Measurements from ENCODE around the gene OTUB2. TPM values are rescaled to one million over a fixed set of nuclear protein-coding genes. Genes with fewer than 3 reads are reported as not detected.

Gene OTUB2
- polyA plus RNA-seq, 1 experiment = 1.1 TPM

DNA sequence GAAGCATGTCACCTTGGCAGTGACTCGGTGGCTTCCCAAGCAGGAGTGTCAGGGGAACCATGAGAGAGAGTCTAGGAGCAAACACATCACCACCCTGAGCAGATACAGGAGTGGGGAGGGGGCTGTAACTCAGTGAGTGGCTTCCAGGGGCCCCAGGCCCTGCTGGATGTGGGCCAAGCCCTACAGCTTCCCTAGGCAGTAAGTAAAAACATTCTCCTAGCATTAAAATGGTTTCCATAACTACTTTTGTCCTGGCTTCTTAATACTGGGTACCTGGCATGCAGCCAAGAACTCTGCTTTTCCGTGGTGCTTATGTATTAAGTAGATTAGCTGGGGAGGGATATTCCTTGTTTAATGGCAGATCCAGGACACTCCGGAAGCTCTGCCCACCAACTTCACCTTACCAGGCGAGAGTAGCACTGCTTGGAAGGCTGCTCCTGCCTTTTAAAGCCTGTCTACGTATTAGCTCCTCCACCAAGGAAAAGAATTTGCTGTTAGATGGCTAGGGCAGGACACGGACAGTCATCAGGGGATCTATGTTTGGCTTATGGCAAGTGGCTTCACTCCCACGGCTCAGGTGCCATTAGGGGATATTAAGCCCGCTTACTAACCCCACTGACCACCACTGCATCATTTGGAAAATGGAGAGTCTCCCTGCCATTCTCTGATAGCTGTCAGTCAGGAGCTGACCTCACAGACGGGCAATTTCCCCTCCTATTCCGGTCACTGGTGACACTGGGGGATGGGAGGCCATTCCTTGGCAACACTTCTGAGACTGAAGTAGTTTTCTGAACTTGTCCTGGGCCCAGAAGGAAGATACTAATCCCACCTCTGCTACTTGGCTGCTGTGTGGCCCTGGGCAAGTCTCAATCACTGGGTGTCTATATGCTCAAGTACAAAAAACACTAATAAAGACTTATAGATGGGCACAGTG lies 22.8 kb downstream of the OTUB2 start:
- ChIA-PET POLR2A (no interaction called here), CTCF (interaction anchor here (1.2 to 8.5 kb wide), 7 partner anchors 13 to 93 kb away, joined by 4 to 51 read pairs (median 9); partner anchors contain the start of gene IFI27L2)
- H3K4me3 ChIP-seq (ENCODE audit: low read depth, low read length) = no peak overlapping the region
- H3K27me3 ChIP-seq (ENCODE audit: control insufficient read depth, insufficient read depth, low read length) = no peaks in the 10 kb centered on the region
- DNase-seq (ENCODE audit: low read depth) = no peak
- TF ChIP-seq, protein P1, sequence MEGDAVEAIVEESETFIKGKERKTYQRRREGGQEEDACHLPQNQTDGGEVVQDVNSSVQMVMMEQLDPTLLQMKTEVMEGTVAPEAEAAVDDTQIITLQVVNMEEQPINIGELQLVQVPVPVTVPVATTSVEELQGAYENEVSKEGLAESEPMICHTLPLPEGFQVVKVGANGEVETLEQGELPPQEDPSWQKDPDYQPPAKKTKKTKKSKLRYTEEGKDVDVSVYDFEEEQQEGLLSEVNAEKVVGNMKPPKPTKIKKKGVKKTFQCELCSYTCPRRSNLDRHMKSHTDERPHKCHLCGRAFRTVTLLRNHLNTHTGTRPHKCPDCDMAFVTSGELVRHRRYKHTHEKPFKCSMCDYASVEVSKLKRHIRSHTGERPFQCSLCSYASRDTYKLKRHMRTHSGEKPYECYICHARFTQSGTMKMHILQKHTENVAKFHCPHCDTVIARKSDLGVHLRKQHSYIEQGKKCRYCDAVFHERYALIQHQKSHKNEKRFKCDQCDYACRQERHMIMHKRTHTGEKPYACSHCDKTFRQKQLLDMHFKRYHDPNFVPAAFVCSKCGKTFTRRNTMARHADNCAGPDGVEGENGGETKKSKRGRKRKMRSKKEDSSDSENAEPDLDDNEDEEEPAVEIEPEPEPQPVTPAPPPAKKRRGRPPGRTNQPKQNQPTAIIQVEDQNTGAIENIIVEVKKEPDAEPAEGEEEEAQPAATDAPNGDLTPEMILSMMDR (IDR thresholded peaks at IDR 0.05; ENCODE audit: insufficient read depth, low read depth, low read length) = no peak
- H3K36me3 ChIP-seq (ENCODE audit: control insufficient read depth, insufficient read depth, low read length) = peaks cover 53% of the 10 kb centered on the region

DNA sequence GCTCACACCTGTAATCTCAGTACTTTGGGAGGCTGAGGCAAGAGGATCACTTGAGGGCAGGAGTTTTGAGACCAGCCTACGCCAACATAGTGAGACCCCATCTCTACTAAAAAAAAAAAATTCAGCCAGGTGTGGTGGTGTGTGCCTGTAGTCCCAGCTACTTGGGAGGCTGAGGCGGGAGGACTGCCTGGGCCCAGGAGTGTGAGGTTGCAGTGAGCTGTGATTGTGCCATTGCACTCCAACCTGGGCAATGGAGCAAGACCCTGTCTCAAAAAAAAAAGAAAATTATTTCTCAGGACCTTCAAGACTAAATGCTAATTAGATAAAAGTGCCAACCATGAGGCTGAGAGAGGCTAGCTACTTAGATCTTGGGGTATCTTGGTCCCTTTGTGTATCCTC lies 23.5 kb downstream of the OTUB2 start:
- ChIA-PET CTCF (interaction anchor here (1.8 to 8.5 kb wide), 5 partner anchors 13 to 88 kb away, joined by 5 to 51 read pairs (median 16); partner anchors contain the start of gene IFI27L2), POLR2A (no interaction called here)
- H3K4me3 ChIP-seq (ENCODE audit: low read depth, low read length) = no peak overlapping the region
- H3K36me3 ChIP-seq (ENCODE audit: control insufficient read depth, insufficient read depth, low read length) = peaks cover 54% of the 10 kb centered on the region
- TF ChIP-seq, protein P1 (IDR thresholded peaks at IDR 0.05; ENCODE audit: insufficient read depth, low read depth, low read length) = no peak
- no peaks in the 10 kb centered on the region for H3K27me3 ChIP-seq (ENCODE audit: control insufficient read depth, insufficient read depth, low read length)
- DNase-seq (ENCODE audit: low read depth) = no peak

DNA sequence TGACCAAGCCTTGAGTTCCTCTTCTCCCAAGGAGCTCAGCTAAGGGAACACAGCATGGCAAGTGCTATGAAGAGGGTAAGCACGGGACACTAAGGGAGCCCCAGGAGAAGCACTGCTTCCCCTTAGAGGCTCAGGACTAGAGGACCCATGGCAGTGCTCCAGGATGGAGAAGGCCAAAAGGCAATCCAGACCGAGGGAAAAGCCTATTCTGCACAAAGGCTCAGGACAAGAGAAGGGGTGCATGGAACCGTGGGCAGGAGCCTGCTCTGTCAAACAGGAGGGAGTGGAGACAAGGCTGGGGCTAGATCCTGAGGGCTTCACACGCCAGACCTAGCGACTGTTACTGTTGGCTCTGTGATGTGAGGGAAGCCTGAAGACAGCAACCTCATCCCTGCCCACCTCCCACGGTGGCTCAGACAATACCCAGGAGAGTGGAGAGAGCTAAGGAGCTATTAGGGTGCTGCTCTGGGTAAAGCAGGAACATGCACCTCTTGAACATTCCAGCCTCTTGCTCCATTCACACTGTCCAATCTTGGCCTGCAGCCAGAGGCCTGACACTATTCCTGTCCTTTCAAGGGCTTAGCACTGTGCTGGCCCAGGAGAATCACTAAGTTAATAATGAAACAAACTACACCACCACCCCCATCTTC lies 24.2 kb downstream of the OTUB2 start:
- TF ChIP-seq, protein P1 (IDR thresholded peaks at IDR 0.05; ENCODE audit: insufficient read depth, low read depth, low read length) = no peak
- ChIA-PET CTCF (interaction anchor here (1.4 to 8.5 kb wide), 6 partner anchors 12 to 91 kb away, joined by 4 to 51 read pairs (median 10); partner anchors contain the start of gene IFI27L2), POLR2A (no interaction called here)
- no peak overlapping the region for H3K4me3 ChIP-seq (ENCODE audit: low read depth, low read length)
- peaks cover 56% of the 10 kb centered on the region for H3K36me3 ChIP-seq (ENCODE audit: control insufficient read depth, insufficient read depth, low read length)
- no peaks in the 10 kb centered on the region for H3K27me3 ChIP-seq (ENCODE audit: control insufficient read depth, insufficient read depth, low read length)
- no peak for DNase-seq (ENCODE audit: low read depth)

DNA sequence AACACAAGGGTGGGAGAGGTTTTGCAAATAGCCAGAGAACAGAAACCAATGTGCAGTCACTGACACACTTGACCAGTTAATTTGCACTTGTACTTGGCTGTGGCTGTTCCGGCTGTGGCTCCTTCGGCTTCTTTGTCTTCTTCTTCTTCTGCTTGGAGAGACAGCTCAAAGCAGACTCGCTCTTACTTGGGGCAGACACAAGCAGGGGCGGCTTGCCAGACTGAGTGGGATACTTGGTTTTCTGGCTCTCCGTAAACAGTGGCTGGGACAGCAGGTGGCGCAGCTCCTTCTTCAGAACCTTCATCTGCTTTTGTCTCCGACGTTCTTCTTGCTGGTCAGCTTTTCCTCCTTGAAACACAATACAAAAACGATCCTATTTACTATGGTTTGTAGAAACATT lies 25.0 kb downstream of the OTUB2 start:
- ChIA-PET CTCF (interaction anchor here (0.7 to 8.5 kb wide), 8 partner anchors 10 to 91 kb away, joined by 3 to 51 read pairs (median 4); partner anchors contain the start of gene IFI27L2), POLR2A (no interaction called here)
- H3K36me3 ChIP-seq (ENCODE audit: control insufficient read depth, insufficient read depth, low read length) = peaks cover 57% of the 10 kb centered on the region
- no peaks in the 10 kb centered on the region for H3K27me3 ChIP-seq (ENCODE audit: control insufficient read depth, insufficient read depth, low read length)
- TF ChIP-seq, protein P1 (IDR thresholded peaks at IDR 0.05; ENCODE audit: insufficient read depth, low read depth, low read length) = peak; percentile 52
- DNase-seq (ENCODE audit: low read depth) = no peak
- no peak overlapping the region for H3K4me3 ChIP-seq (ENCODE audit: low read depth, low read length)

DNA sequence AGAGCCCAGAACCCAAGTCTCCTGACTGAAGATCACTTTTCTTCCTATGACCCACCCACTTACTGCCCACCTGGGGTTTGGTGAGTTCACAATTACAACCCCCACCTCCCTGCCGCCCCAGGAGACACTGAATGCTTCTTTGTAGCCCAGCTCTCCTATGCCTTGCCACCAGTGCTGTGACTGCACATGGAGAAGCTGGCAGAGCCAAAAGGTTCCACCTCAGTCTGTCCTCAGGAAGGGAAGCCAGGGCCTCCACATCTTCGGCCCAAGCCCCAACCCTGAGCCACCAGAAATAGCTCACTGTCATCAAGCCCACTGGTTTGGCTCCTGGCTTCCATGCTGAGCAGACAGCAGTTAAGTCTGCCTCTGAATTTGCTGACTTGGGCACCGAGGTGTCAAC lies 25.6 kb downstream of the OTUB2 start:
- no peak for DNase-seq (ENCODE audit: low read depth)
- TF ChIP-seq, protein P1 (IDR thresholded peaks at IDR 0.05; ENCODE audit: insufficient read depth, low read depth, low read length) = no peak
- ChIA-PET POLR2A (no interaction called here), CTCF (interaction anchor here (0.7 to 8.5 kb wide), 6 partner anchors 11 to 90 kb away, joined by 3 to 51 read pairs (median 10); partner anchors contain the start of gene IFI27L2)
- no peak overlapping the region for H3K4me3 ChIP-seq (ENCODE audit: low read depth, low read length)
- H3K36me3 ChIP-seq (ENCODE audit: control insufficient read depth, insufficient read depth, low read length) = peaks cover 53% of the 10 kb centered on the region
- H3K27me3 ChIP-seq (ENCODE audit: control insufficient read depth, insufficient read depth, low read length) = no peaks in the 10 kb centered on the region

Data from BJ (cell line).